Small intestine (tissue), 7 donors: Measurements from ENCODE around the gene PLIN5. TPM values are rescaled to one million over a fixed set of nuclear protein-coding genes. Genes with fewer than 3 reads are reported as not detected.

Source experiments
- DNase-seq, 2 donors: peaks; one replicate each; pipeline versions ENCODE4 v3.0.0 to v3.0.0-alpha.2; 2013
- FAIRE-seq: peaks from 2 replicates; lab custom pipeline; 2012; peaks lifted over from hg19 to GRCh38; lab: Jason Lieb, UNC
- H3K27ac ChIP-seq, 3 donors: one replicate each; pipeline ENCODE4 v1.5.1; 2013; ENCODE audit warnings: low read length in 2 of 3, mild to moderate bottlenecking in 2 of 3, control low read depth in 1 of 3, inconsistent platforms in 1 of 3, low read depth in 1 of 3, moderate library complexity in 1 of 3
- H3K27me3 ChIP-seq, 3 donors: one replicate each; pipeline ENCODE4 v1.6.1; 2013; ENCODE audit warnings: low read length in 3 of 3, inconsistent platforms in 1 of 3; ENCODE audit not compliant: control insufficient read depth in 3 of 3, insufficient read depth in 3 of 3
- H3K36me3 ChIP-seq, 3 donors: one replicate each; pipeline ENCODE4 v1.6.1; 2013; ENCODE audit warnings: low read length in 3 of 3, inconsistent platforms in 1 of 3, low read depth in 1 of 3, mild to moderate bottlenecking in 1 of 3, moderate library complexity in 1 of 3; ENCODE audit not compliant: control insufficient read depth in 3 of 3, insufficient read depth in 2 of 3
- H3K4me1 ChIP-seq, 3 donors: one replicate each; pipeline ENCODE4 v1.6.1; 2013; ENCODE audit warnings: low read length in 2 of 3, inconsistent platforms in 1 of 3, low read depth in 1 of 3, mild to moderate bottlenecking in 1 of 3, moderate library complexity in 1 of 3; ENCODE audit not compliant: control insufficient read depth in 3 of 3, insufficient read depth in 2 of 3
- H3K4me3 ChIP-seq, 3 donors: one replicate each; pipeline ENCODE4 v1.5.1; 2013; ENCODE audit warnings: low read length in 3 of 3, control low read depth in 1 of 3, inconsistent platforms in 1 of 3, low read depth in 1 of 3, mild to moderate bottlenecking in 1 of 3, moderate library complexity in 1 of 3
- H3K9me3 ChIP-seq, 2 donors: one replicate each; pipeline ENCODE4 v1.6.1; 2013; ENCODE audit warnings: low read depth in 1 of 2, low read length in 1 of 2; ENCODE audit not compliant: control insufficient read depth in 2 of 2, insufficient read depth in 1 of 2
- WGBS, 3 donors: extraction: QIAGEN DNeasy Blood & Tissue Kit; methylation state at CpG; one replicate each; pipeline ENCODE4 v1.1.7; 2013; 5-methylcytosine and 5-hydroxymethylcytosine counted together
- polyA plus RNA-seq, 4 donors: library from polyadenylated mRNA; stranded (reverse) in 3 of 4; unstranded in 1 of 4; fragments of 200-250 nt in 3 of 4; fragments of 120-200 nt in 1 of 4; gene quantifications; one replicate each; pipeline versions ENCODE4 v1.2.1 to v1.2.3, GENCODE V29; 2013
- donor health status: healthy with polysubstance abuse.
- donor health status: control.
- donor health status: control.
- donor health status: Bipolar disorder and iron deficiency.
- donor health status: healthy.

Gene PLIN5
- polyA plus RNA-seq, 4 donors: 0.27 to 4.5 (median 1.9) TPM

DNA sequence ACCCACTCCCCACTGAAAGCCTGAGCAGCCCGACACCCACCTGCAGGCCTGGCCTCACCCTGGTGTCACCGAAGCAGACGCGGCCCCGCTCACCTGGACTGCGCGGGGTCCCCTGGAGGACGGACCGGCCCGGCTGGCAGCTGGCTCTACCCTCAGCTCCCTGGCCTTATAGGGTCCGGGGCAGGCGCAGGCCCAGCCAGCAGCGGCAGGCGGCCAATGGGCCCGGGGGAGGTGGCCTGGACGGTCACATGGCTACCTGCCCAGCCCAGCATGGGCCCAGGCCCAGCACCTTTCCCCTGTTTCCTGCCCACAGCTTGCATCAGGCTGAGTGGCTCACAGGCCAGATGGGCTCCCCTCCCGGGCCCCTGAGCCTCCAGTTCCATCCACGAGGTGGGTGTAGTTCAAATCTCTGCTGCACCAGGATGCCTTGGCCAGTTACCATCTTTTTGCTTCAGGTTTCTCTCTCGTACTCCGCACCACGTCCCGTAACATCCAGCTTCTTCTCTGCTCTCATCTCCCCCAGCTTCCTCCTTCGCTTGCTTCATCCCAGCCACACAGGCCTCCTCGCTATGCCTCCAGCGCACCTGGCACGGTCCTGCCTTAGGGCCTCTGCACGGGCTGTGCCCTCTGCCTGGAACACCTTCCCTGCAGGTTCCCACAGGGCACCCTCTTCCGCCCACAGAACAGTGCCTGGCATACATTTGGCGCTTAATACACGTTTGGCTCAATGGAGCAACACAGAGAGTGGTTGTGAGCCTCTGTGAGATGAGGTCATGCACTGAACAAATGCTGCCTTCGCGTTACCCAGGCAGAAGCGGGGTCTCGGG lies 16.5 kb downstream of the PLIN5 start, which contains the start of gene PLIN4:
Gene PLIN4, minus strand, starts transcription at position 142 of the 827 bp plus-strand sequence. CDS start 214 bp downstream, outside the sequence.
- DNase-seq: no peak
- peak within 1 kb of the TSS in 1 of 3 donors; percentile 1 for H3K27ac ChIP-seq
- H3K4me3 ChIP-seq: no peak within 1 kb of the TSS

DNA sequence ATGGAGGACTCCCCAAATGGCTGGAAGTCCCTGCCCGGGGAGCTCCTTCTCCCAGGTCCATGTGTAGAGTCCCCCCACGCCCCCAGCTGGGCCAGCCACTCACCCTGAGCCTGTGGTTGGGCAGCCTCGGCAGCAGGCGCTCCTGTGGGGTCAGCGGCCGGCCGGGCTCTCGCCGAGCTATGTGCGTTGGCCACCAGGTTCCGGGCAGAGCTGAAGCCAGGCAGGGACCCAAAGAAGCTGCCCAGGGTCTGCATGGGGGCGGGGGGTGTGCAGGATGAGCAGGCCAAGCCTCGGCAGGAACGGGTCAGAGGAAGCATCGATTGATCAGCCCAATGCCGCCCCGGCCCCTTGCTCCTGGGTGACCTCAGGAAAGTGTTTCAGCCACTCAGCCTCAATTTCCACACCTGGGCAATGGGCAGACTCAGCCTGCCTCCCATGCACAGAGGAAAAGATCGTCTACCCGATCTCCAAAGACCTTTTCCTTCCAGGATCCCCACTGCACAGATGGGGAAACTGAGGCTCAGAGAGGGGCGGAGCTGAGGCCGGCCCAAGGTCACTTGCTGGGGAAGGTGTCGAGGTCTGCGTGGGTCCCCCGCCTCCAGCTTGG lies 17.5 kb downstream of the PLIN5 start:
- Histone ChIP-seq H3K4me1 (no peaks in the 10 kb centered on the region), H3K9me3 (peaks cover 0 to 10% of the 10 kb centered on the region in 2 donors), H3K27me3 (no peaks in the 10 kb centered on the region), H3K36me3 (no peaks in the 10 kb centered on the region), H3K27ac (no peak overlapping the region), H3K4me3 (no peak overlapping the region)
- FAIRE-seq (no peak), DNase-seq (no peak)
- WGBS, 3 donors: 82% methylated on average over 22 to 24 of the region's 24 CpGs

More for the DNA sequence above, 16.5 kb downstream of the PLIN5 start, which contains the start of gene PLIN4:
- no peaks in the 10 kb centered on the region for H3K27me3 ChIP-seq
- no peaks in the 10 kb centered on the region for H3K4me1 ChIP-seq
- no peaks in the 10 kb centered on the region for H3K36me3 ChIP-seq
- 65 to 79% (median 69%) methylated on average over 27 to 34 of the region's 34 CpGs for WGBS, 3 donors
- H3K9me3 ChIP-seq: peaks cover 0 to 10% of the 10 kb centered on the region in 2 donors
- FAIRE-seq: no peak

DNA sequence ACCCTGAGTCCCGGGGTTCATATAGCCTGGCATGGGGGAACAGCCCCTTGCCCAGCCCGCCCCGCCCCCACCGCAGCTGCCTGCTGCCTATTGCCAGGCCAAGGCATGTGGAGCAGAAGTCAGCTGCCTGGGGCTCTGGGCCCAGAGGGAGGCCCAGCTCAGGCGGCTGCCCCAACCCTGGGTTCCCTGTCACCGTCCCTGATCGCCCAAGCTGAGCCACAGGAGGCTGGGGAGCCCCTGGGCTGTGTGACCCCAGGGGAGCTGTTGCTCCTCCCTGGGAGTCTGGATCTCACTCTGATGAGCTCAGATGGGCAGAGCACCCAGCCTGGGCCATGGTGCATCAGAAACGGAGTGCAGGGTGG lies 18.1 kb downstream of the PLIN5 start:
- 56 to 68% (median 63%) methylated on average over 6 to 8 of the region's 8 CpGs for WGBS, 3 donors
- FAIRE-seq: no peak
- no peak for DNase-seq
- H3K4me1 ChIP-seq: no peaks in the 10 kb centered on the region
- H3K9me3 ChIP-seq: peaks cover 0 to 10% of the 10 kb centered on the region in 2 donors
- no peaks in the 10 kb centered on the region for H3K36me3 ChIP-seq
- H3K27ac ChIP-seq: no peak overlapping the region
- H3K4me3 ChIP-seq: no peak overlapping the region
- no peaks in the 10 kb centered on the region for H3K27me3 ChIP-seq

DNA sequence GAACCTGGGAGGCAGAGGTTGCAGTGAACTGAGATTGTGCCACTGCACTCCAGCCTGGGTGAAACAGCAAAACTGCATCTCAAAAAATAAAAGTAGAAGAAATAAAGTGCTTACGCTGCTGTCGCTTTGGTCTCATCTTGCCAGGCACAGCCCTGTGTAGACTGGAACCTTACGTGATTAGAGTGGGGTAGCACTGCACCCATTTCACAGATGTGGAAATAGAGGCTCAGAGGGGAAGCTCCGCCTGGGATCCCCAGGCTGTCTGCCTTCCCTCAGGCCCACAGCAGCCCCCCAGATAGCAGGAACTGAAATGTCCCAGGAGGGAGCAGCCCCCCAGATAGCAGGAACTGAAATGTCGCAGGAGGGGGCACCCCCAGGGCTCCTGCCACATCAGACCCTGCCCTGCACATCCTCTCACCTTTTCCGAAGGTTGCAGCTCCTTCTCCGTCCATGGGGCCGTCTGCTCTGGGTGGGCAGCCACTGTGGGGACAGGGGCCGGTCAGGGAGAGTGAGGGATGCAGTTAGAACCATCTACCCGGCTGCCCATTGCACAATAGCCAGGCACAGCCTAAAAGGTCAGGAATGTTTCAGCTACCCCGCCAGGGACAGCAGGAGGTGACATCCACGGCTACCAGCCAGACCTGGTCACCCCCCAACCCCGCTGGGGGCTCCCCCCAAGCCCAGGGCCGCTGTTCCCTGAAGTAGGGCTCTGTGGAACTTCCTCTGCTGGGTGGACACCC lies 18.7 kb downstream of the PLIN5 start:
- Histone ChIP-seq H3K36me3 (no peaks in the 10 kb centered on the region), H3K27ac (no peak overlapping the region), H3K4me1 (no peaks in the 10 kb centered on the region), H3K4me3 (no peak overlapping the region), H3K9me3 (peaks cover 0 to 10% of the 10 kb centered on the region in 2 donors), H3K27me3 (no peaks in the 10 kb centered on the region)
- WGBS, 3 donors: 57 to 67% (median 66%) methylated on average over 14 of the region's 14 CpGs
- DNase-seq (no peak), FAIRE-seq (no peak)

DNA sequence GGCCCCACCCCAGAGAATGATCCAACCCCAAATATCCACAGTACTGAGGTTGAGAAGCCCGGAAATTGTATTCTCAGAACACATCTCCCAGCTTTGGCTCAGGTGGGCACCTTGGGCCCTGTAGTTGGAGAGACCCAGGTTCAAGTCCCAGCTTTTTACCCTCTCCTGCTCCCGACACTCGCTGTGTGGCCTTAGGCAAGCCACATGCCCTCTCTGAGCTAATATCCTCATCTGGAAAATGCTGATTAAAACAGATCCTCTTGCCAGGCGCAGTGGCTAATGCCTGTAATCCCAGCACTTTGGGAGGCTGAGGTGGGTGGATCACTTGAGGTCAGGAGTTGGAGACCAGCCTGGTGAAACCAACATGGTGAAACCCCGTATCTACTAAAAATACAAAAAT lies 19.3 kb downstream of the PLIN5 start:
- H3K9me3 ChIP-seq: peaks cover 0 to 10% of the 10 kb centered on the region in 2 donors
- H3K4me3 ChIP-seq: no peak overlapping the region
- H3K4me1 ChIP-seq: no peaks in the 10 kb centered on the region
- no peaks in the 10 kb centered on the region for H3K36me3 ChIP-seq
- no peak for FAIRE-seq
- no peaks in the 10 kb centered on the region for H3K27me3 ChIP-seq
- no peak overlapping the region for H3K27ac ChIP-seq
- DNase-seq: no peak
- WGBS, 3 donors: 85 to 91% (median 86%) methylated on average over 5 of the region's 5 CpGs

DNA sequence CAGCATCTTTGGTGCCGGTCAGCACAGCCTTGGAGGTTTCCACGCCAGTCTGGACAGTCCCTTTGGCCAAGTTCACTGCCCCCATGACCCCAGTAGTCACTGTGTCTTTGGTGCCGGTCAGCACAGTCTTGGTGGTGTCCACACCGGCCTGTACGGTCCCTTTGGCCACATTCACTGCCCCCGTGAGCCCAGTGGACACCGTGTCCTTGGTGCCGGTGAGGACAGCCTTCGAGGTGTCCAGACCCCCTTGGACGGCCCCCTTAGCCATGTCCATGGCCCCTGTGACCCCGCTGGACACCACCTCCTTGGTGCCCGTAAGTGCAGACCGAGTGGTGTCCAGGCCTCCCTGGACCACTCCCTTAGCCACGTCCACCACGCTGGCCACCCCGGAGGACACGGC lies 21.8 kb downstream of the PLIN5 start:
- 90% methylated on average over 17 of the region's 17 CpGs for WGBS, 3 donors
- no peaks in the 10 kb centered on the region for H3K9me3 ChIP-seq

DNA sequence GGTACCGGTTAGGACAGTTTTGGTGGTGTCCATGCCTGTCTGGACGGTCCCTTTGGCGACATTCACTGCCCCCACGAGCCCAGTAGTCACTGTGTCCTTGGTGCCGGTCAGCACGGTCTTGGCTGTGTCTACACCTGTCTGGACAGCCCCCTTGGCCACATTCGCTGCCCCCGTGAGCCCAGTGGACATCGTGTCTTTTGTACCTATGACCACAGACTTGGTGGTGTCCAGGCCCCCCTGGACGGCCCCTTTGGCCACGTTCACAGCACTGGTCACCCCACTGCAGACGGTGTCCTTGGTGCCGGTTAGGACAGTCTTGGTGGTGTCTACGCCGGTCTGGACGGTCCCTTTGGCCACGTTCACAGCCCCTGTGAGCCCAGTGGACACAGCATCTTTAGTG lies 23.0 kb downstream of the PLIN5 start:
- H3K27me3 ChIP-seq: no peaks in the 10 kb centered on the region
- no peak overlapping the region for H3K27ac ChIP-seq
- WGBS, 3 donors: 87 to 90% (median 90%) methylated on average over 17 of the region's 17 CpGs
- DNase-seq (no peak), FAIRE-seq (no peak)
- H3K4me1 ChIP-seq: no peaks in the 10 kb centered on the region
- H3K9me3 ChIP-seq: no peaks in the 10 kb centered on the region
- no peaks in the 10 kb centered on the region for H3K36me3 ChIP-seq
- H3K4me3 ChIP-seq: no peak overlapping the region

More for the DNA sequence above, 21.8 kb downstream of the PLIN5 start:
- Histone ChIP-seq H3K27me3 (no peaks in the 10 kb centered on the region), H3K4me1 (no peaks in the 10 kb centered on the region), H3K27ac (no peak overlapping the region), H3K36me3 (no peaks in the 10 kb centered on the region), H3K4me3 (no peak overlapping the region)
- FAIRE-seq (no peak), DNase-seq (no peak)

DNA sequence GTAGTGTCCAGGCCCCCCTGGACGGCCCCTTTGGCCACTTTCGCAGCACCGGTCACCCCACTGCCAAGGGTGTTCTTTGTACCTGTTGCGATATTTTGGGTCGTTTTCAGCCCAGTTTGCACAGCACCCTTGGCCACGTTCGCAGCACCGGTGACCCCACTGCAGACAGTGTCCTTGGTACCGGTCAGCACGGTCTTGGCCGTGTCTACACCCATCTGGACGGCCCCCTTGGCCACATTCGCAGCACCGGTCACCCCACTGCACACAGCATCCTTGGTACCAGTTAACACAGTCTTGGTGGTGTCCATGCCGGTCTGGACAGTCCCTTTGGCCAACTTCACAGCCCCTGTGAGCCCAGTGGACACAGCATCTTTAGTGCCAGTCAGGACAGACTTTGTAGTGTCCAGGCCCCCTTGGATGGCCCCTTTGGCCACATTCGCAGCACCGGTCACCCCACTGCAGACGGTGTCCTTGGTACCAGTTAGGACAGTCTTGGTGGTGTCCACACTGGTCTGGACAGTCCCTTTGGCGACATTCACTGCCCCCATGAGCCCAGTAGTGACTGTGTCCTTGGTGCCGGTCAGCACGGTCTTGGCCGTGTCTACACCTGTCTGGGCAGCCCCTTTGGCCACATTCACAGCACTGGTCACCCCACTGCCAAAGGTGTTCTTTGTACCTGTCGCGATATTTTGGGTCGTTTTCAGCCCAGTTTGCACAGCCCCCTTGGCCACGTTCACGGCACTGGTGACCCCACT lies 23.5 kb downstream of the PLIN5 start:
- peaks cover 0 to 2% (median 0%) of the 10 kb centered on the region in 3 donors for H3K36me3 ChIP-seq
- no peak overlapping the region for H3K27ac ChIP-seq
- no peak overlapping the region for H3K4me3 ChIP-seq
- H3K4me1 ChIP-seq: no peaks in the 10 kb centered on the region
- no peaks in the 10 kb centered on the region for H3K9me3 ChIP-seq
- 82 to 87% (median 86%) methylated on average over 27 of the region's 27 CpGs for WGBS, 3 donors
- FAIRE-seq (no peak), DNase-seq (no peak)
- no peaks in the 10 kb centered on the region for H3K27me3 ChIP-seq
